Prostate gland (tissue), 2 donors: Measurements from ENCODE around the gene BCAS3.

ENCODE experiments used
- CTCF ChIP-seq, 4 experiments: fragments of 200-600 bp in 2 of 4; fragments of 450-650 bp in 2 of 4; sonication (generic) in 2 of 4; IDR thresholded peaks; 1 replicate in 3 of 4; 2 replicates in 1 of 4; pipeline ENCODE4 v1.5.1; 2016 to 2019; ENCODE audit warnings: antibody characterized with exemption in 4 of 4, mild to moderate bottlenecking in 2 of 4, moderate library complexity in 2 of 4
- POLR2AphosphoS5 ChIP-seq: sonication (generic); formaldehyde crosslinking; IDR thresholded peaks from one replicate; pipeline ENCODE4 v1.6.1; 2017; ENCODE audit warnings: antibody characterized with exemption

- TF ChIP-seq CTCF (IDR thresholded peaks at IDR 0.05) = no peak
- no peak for TF ChIP-seq POLR2AphosphoS5
These were observed 363.0 kb downstream of the BCAS3 start for GRCh38 chr17:61040666-61041065.
